GM21529 (cell line): ENCODE results near the gene NME3.

Experiments used
- ATAC-seq: cut with Tn5 transposase; IDR thresholded peaks from one replicate; pipeline ENCODE4 v1.9.1; 2021; ENCODE audit not compliant: unreplicated experiment

The NME3 gene

GRCh38 chr16:1770328-1771187, 785 bp downstream of the NME3 start:
- ATAC-seq = no peak

- no peak for ATAC-seq
Measured at GRCh38 chr16:1769402-1770300, 1.7 kb downstream of the NME3 start.

GRCh38 chr16:1768767-1769401, 2.5 kb downstream of the NME3 start:
- no peak for ATAC-seq

- ATAC-seq = no peak
Measured at GRCh38 chr16:1768061-1768766, 3.1 kb downstream of the NME3 start.

- ATAC-seq = no peak
Measured at GRCh38 chr16:1767116-1767994, 4.0 kb downstream of the NME3 start.

- ATAC-seq = no peak
Measured at GRCh38 chr16:1766701-1767100, 4.6 kb downstream of the NME3 start.

- no peak for ATAC-seq
Measured at GRCh38 chr16:1766231-1766630, 5.1 kb downstream of the NME3 start.

- no peak for ATAC-seq
Measured at GRCh38 chr16:1765826-1766225, 5.5 kb downstream of the NME3 start.

GRCh38 chr16:1764971-1765370, 6.4 kb downstream of the NME3 start:
- ATAC-seq = no peak

- no peak for ATAC-seq
Measured at GRCh38 chr16:1763521-1764511, 7.5 kb downstream of the NME3 start.

GRCh38 chr16:1762879-1763520, 8.3 kb downstream of the NME3 start:
- ATAC-seq = no peak

- no peak for ATAC-seq
Measured at GRCh38 chr16:1762196-1762878, 9.0 kb downstream of the NME3 start.

- no peak for ATAC-seq
Measured at GRCh38 chr16:1761751-1762150, 9.6 kb downstream of the NME3 start.

GRCh38 chr16:1760911-1761310, 10.4 kb downstream of the NME3 start:
- no peak for ATAC-seq

- no peak for ATAC-seq
Measured at GRCh38 chr16:1759511-1759910, 11.8 kb downstream of the NME3 start.

- ATAC-seq = no peak
Measured at GRCh38 chr16:1758923-1759322, 12.4 kb downstream of the NME3 start.

GRCh38 chr16:1757714-1758461, 13.5 kb downstream of the NME3 start:
- no peak for ATAC-seq
